GM21723 (cell line): ENCODE results near the gene SUPT20H.

Experiments used
- ATAC-seq: cut with Tn5 transposase; IDR thresholded peaks from one replicate; pipeline ENCODE4 v1.9.1; 2021; ENCODE audit warnings: mild to moderate bottlenecking, moderate library complexity; ENCODE audit not compliant: unreplicated experiment

SUPT20H gene

GRCh38 chr13:37009692-37010091 lies 49.8 kb downstream of the SUPT20H start:
- ATAC-seq = no peak

- ATAC-seq = no peak
Measured at GRCh38 chr13:37001921-37002250, 57.6 kb downstream of the SUPT20H start.

GRCh38 chr13:36999054-36999714 lies 60.3 kb downstream of the SUPT20H start, which contains the start of gene ALG5:
TSS of gene ALG5 (minus strand) at chr13:36999340. CDS start at chr13:36999300, 40 bp downstream.
- ATAC-seq = peak; percentile 71

GRCh38 chr13:36998624-36999041 lies 60.9 kb downstream of the SUPT20H start:
- no peak for ATAC-seq

GRCh38 chr13:36997716-36998427 lies 61.6 kb downstream of the SUPT20H start:
- ATAC-seq = no peak

GRCh38 chr13:36992362-36992761 lies 67.1 kb downstream of the SUPT20H start:
- ATAC-seq = no peak

GRCh38 chr13:36986462-36987240 lies 72.8 kb downstream of the SUPT20H start:
- ATAC-seq = no peak

GRCh38 chr13:36981156-36981743 lies 78.2 kb downstream of the SUPT20H start:
- ATAC-seq = peak; percentile 59

GRCh38 chr13:36979361-36980050 lies 80.0 kb downstream of the SUPT20H start:
- no peak for ATAC-seq

- no peak for ATAC-seq
Measured at GRCh38 chr13:36975172-36975571, 84.3 kb downstream of the SUPT20H start.

- peak; percentile 93 for ATAC-seq
Measured at GRCh38 chr13:36973621-36974295, 85.7 kb downstream of the SUPT20H start.

GRCh38 chr13:36973009-36973408 lies 86.5 kb downstream of the SUPT20H start:
- no peak for ATAC-seq

- no peak for ATAC-seq
Measured at GRCh38 chr13:36966404-36966803, 93.1 kb downstream of the SUPT20H start.

GRCh38 chr13:36965767-36966166 lies 93.7 kb downstream of the SUPT20H start:
- no peak for ATAC-seq

GRCh38 chr13:36959456-36960116 lies 99.9 kb downstream of the SUPT20H start:
- no peak for ATAC-seq
